ENCODE measurements around the gene SV2C.

The SV2C gene

DNA sequence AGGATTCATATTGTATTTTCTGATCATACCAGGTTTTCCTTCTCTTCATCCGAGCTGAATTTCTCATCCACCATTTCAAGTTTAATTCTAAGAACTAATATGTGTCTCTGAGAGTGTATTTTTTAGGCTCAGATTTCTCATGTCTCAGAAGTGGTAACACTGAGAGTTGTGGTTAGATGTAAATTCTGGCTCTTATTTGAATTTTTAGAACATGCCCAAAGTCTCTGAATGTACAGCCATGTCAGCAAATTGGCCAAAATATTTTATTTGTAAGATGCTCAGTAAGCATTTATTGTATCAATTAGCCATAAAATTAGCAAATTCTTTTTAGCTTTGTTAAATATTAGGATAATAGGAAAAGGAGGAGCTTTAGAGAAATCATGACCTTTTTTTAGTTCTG is 16.6 kb downstream of the SV2C start:
- no peaks in the 10 kb centered on the region for H3K27me3 ChIP-seq (ENCODE audit: control insufficient read depth in 2 of 2, insufficient read depth in 2 of 2, low read length in 2 of 2)
- H3K4me3 ChIP-seq (ENCODE audit: low read length in 2 of 2): no peak overlapping the region
- H3K27ac ChIP-seq (ENCODE audit: low read depth in 2 of 2, low read length in 2 of 2): no peak overlapping the region
- no peaks in the 10 kb centered on the region for H3K4me1 ChIP-seq (ENCODE audit: control insufficient read depth in 2 of 2, insufficient read depth in 2 of 2, low read length in 2 of 2)
- H3K36me3 ChIP-seq (ENCODE audit: control insufficient read depth in 2 of 2, insufficient read depth in 2 of 2, low read length in 2 of 2): no peaks in the 10 kb centered on the region
- no peaks in the 10 kb centered on the region for H3K9me3 ChIP-seq (ENCODE audit: control insufficient read depth in 2 of 2, low read length in 2 of 2)
- H3K9ac ChIP-seq (ENCODE audit: low read depth in 1 of 2, low read length in 2 of 2): no peak overlapping the region

DNA sequence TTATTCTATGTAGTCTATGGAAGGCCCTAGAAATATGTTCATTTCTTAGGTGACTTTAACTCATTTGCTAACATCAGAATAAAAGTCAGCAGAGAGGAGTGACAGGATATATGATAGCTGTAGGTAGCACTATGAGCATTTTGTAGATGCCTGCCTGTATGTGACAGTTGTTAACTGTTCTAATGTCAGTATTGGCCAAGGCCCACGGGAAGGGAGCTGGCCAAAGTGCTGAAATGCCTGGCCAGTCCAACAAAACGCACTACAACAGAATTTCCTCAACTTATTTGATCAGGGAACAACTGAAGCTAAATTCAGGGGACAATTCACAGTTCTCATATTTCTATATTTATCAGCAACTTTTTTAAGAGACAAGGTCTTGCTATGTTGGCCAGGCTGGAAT is 20.8 kb downstream of the SV2C start:
- H3K9ac ChIP-seq (ENCODE audit: low read depth in 1 of 2, low read length in 2 of 2): no peak overlapping the region

DNA sequence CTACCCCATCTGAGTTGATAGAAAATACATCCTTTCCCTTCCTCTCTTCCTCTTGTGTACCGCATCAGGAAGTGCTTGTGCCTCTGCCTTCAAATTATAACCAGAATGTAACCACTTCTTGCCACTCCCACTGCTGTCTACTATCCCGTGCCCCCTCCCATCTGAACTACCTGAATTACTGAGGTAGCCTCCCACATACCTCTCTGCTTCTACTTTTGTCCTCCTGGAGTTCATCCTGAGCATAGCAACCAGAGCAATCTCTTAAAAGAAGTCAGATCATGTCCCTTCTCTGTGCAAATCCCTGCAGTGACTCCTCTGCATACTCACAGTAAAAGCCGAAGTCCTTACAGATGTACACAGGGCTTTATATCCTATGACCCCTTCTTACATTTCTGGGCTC is 23.0 kb downstream of the SV2C start:
- Histone ChIP-seq H3K9ac (ENCODE audit: low read depth in 1 of 2, low read length in 2 of 2) (no peak overlapping the region), H3K27ac (ENCODE audit: low read depth in 2 of 2, low read length in 2 of 2) (no peak overlapping the region), H3K4me1 (ENCODE audit: control insufficient read depth in 2 of 2, insufficient read depth in 2 of 2, low read length in 2 of 2) (no peaks in the 10 kb centered on the region), H3K36me3 (ENCODE audit: control insufficient read depth in 2 of 2, insufficient read depth in 2 of 2, low read length in 2 of 2) (no peaks in the 10 kb centered on the region), H3K4me3 (ENCODE audit: low read length in 2 of 2) (no peak overlapping the region), H3K27me3 (ENCODE audit: control insufficient read depth in 2 of 2, insufficient read depth in 2 of 2, low read length in 2 of 2) (no peaks in the 10 kb centered on the region), H3K9me3 (ENCODE audit: control insufficient read depth in 2 of 2, low read length in 2 of 2) (no peaks in the 10 kb centered on the region)

More for the DNA sequence above, 20.8 kb downstream of the SV2C start:
- Histone ChIP-seq H3K36me3 (ENCODE audit: control insufficient read depth in 2 of 2, insufficient read depth in 2 of 2, low read length in 2 of 2) (no peaks in the 10 kb centered on the region), H3K27me3 (ENCODE audit: control insufficient read depth in 2 of 2, insufficient read depth in 2 of 2, low read length in 2 of 2) (no peaks in the 10 kb centered on the region), H3K4me1 (ENCODE audit: control insufficient read depth in 2 of 2, insufficient read depth in 2 of 2, low read length in 2 of 2) (no peaks in the 10 kb centered on the region), H3K27ac (ENCODE audit: low read depth in 2 of 2, low read length in 2 of 2) (no peak overlapping the region), H3K9me3 (ENCODE audit: control insufficient read depth in 2 of 2, low read length in 2 of 2) (no peaks in the 10 kb centered on the region), H3K4me3 (ENCODE audit: low read length in 2 of 2) (no peak overlapping the region)

DNA sequence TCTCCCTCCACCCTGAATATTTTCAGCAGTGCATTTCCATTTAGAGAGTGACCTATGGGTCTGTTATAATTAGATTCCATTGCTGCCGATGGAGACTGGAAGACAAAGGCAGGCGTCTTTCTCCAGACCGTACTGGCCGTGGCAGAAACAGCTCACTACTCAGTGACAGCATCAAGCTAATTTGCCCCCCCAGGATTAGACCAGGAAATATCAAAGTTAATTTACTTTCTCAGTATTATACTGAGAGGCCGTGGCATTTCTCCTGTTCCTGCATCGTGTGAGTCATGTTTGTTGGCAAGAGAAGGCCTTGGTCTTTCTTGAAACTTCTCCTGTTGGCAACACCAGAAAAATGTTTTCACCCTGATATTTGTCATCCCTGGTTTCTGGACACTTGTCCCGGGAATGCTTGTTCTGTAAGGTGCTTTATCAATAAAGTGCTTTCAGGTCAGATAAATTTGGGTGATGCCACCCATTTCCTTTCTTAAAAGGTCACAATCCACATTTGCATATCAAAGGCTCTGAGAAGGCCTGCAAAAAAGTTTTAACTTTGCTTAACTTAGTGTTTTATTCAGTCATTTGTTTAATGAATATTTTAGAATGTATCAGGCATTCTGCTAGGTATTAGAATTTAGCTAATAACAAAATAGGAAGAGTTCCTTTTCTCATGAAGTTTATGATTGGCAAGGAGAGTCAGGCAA is 28.4 kb downstream of the SV2C start:
- peaks cover 15 to 32% of the 10 kb centered on the region in 2 donors for H3K4me1 ChIP-seq (ENCODE audit: control insufficient read depth in 2 of 2, insufficient read depth in 2 of 2, low read length in 2 of 2)
- no peak overlapping the region for H3K9ac ChIP-seq (ENCODE audit: low read depth in 1 of 2, low read length in 2 of 2)
- no peaks in the 10 kb centered on the region for H3K27me3 ChIP-seq (ENCODE audit: control insufficient read depth in 2 of 2, insufficient read depth in 2 of 2, low read length in 2 of 2)
- H3K36me3 ChIP-seq (ENCODE audit: control insufficient read depth in 2 of 2, insufficient read depth in 2 of 2, low read length in 2 of 2): no peaks in the 10 kb centered on the region
- H3K9me3 ChIP-seq (ENCODE audit: control insufficient read depth in 2 of 2, low read length in 2 of 2): no peaks in the 10 kb centered on the region
- no peak overlapping the region for H3K4me3 ChIP-seq (ENCODE audit: low read length in 2 of 2)
- no peak overlapping the region for H3K27ac ChIP-seq (ENCODE audit: low read depth in 2 of 2, low read length in 2 of 2)

DNA sequence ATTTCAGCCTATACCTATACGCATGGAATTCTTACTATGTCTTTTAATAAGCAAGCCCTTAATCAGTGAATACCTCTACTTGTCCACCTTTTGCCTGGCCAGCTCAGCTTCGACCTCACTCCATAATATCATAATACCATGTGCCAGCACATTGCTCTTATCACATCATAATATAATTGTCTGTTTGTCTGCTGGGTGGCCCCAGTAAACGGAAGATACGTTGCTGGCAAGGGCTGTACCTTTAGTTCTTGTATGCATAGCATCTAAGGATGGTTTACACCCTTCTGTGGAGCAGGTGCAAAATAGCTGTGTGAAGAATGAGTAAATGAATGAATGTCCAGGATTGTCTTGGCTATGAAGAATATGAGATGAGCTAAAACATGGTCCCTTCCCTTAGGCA is 29.9 kb downstream of the SV2C start:
- Histone ChIP-seq H3K36me3 (ENCODE audit: control insufficient read depth in 2 of 2, insufficient read depth in 2 of 2, low read length in 2 of 2) (no peaks in the 10 kb centered on the region), H3K27me3 (ENCODE audit: control insufficient read depth in 2 of 2, insufficient read depth in 2 of 2, low read length in 2 of 2) (no peaks in the 10 kb centered on the region), H3K4me1 (ENCODE audit: control insufficient read depth in 2 of 2, insufficient read depth in 2 of 2, low read length in 2 of 2) (peaks cover 15 to 32% of the 10 kb centered on the region in 2 donors), H3K27ac (ENCODE audit: low read depth in 2 of 2, low read length in 2 of 2) (peak overlapping the region; percentile 66 to 74), H3K9ac (ENCODE audit: low read depth in 1 of 2, low read length in 2 of 2) (no peak overlapping the region), H3K9me3 (ENCODE audit: control insufficient read depth in 2 of 2, low read length in 2 of 2) (no peaks in the 10 kb centered on the region), H3K4me3 (ENCODE audit: low read length in 2 of 2) (no peak overlapping the region)

DNA sequence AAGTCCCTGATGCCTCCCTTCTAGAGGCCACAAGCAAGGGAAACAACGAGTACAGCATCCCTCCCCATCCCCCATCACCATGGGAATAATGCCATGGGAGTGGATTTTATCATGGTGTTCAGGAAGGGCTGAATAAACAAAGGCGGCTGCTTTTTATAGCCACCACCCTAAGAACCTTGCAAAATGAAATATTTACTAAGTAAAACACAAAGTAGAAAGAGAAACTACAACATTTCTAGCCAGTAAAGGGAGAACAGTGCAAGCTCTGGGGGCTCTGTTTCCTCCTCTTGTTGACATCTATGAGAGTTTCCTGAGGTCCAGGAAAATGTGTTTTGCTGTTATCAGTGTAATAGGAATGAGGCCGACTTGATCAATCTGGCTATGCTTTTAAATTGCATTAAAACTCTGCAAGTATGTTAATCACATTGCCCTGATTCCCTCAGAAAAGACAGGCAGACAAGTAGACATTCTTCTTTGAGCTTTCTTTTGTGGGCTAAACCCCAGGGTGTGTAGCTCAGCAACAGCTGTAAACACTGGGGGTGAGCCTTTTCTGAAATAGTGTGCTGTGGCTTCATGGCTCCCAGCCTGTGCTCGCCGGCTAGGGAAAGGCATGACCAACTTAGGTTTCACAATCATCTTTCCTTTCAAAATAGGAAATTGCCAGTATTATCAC is 31.1 kb downstream of the SV2C start:
- Histone ChIP-seq H3K27me3 (ENCODE audit: control insufficient read depth in 2 of 2, insufficient read depth in 2 of 2, low read length in 2 of 2) (no peaks in the 10 kb centered on the region), H3K4me3 (ENCODE audit: low read length in 2 of 2) (peak overlapping the region; percentile 53 to 66), H3K27ac (ENCODE audit: low read depth in 2 of 2, low read length in 2 of 2) (peak overlapping the region; percentile 74 to 85), H3K9ac (ENCODE audit: low read depth in 1 of 2, low read length in 2 of 2) (peak overlapping the region in 1 of 2 donors; percentile 40), H3K36me3 (ENCODE audit: control insufficient read depth in 2 of 2, insufficient read depth in 2 of 2, low read length in 2 of 2) (no peaks in the 10 kb centered on the region), H3K4me1 (ENCODE audit: control insufficient read depth in 2 of 2, insufficient read depth in 2 of 2, low read length in 2 of 2) (peaks cover 15 to 32% of the 10 kb centered on the region in 2 donors), H3K9me3 (ENCODE audit: control insufficient read depth in 2 of 2, low read length in 2 of 2) (no peaks in the 10 kb centered on the region)

DNA sequence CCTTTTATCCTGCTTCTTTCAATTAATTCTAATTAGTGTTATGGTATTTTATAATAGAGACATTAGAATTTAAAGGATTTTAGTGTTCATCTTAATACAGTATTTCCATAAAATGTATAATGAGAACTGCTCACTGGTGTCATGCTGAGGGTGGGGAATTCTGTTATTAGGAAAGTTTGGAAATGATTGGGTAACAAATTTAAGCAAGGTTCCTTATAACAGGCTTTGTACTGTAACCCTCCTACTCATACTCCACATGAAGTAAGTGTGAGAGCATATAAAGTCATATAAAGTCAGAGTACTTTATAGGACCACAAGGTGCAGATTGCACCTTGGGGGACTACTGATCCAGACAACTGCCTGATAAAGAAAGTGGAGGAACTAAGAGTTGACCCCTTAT is 42.2 kb downstream of the SV2C start:
- Histone ChIP-seq H3K9me3 (ENCODE audit: control insufficient read depth in 2 of 2, low read length in 2 of 2) (no peaks in the 10 kb centered on the region), H3K9ac (ENCODE audit: low read depth in 1 of 2, low read length in 2 of 2) (no peak overlapping the region), H3K4me1 (ENCODE audit: control insufficient read depth in 2 of 2, insufficient read depth in 2 of 2, low read length in 2 of 2) (no peaks in the 10 kb centered on the region), H3K27me3 (ENCODE audit: control insufficient read depth in 2 of 2, insufficient read depth in 2 of 2, low read length in 2 of 2) (no peaks in the 10 kb centered on the region), H3K4me3 (ENCODE audit: low read length in 2 of 2) (no peak overlapping the region), H3K36me3 (ENCODE audit: control insufficient read depth in 2 of 2, insufficient read depth in 2 of 2, low read length in 2 of 2) (no peaks in the 10 kb centered on the region), H3K27ac (ENCODE audit: low read depth in 2 of 2, low read length in 2 of 2) (no peak overlapping the region)

DNA sequence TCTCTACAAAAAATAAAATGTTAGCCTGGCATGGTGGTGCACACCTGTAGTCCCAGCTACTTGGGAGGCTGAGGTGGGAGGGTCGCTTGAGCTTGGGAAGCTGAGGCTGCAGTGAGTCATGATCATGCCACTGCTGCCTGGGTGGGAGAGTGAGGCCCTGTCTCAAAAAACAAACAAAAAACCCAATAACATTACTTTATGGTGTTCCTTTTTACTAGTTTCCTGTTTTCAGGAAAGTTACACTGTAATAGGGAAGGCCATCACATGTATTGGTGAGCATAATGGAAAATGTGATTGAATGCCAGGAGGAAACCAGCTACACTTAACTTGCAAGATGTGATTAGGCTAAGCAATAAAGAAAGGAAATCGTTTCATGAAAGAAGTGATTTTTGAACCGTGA is 42.7 kb downstream of the SV2C start:
- no peak overlapping the region for H3K4me3 ChIP-seq (ENCODE audit: low read length in 2 of 2)
- H3K36me3 ChIP-seq (ENCODE audit: control insufficient read depth in 2 of 2, insufficient read depth in 2 of 2, low read length in 2 of 2): no peaks in the 10 kb centered on the region
- H3K27me3 ChIP-seq (ENCODE audit: control insufficient read depth in 2 of 2, insufficient read depth in 2 of 2, low read length in 2 of 2): no peaks in the 10 kb centered on the region
- H3K9me3 ChIP-seq (ENCODE audit: control insufficient read depth in 2 of 2, low read length in 2 of 2): no peaks in the 10 kb centered on the region
- H3K4me1 ChIP-seq (ENCODE audit: control insufficient read depth in 2 of 2, insufficient read depth in 2 of 2, low read length in 2 of 2): no peaks in the 10 kb centered on the region
- H3K27ac ChIP-seq (ENCODE audit: low read depth in 2 of 2, low read length in 2 of 2): no peak overlapping the region
- no peak overlapping the region for H3K9ac ChIP-seq (ENCODE audit: low read depth in 1 of 2, low read length in 2 of 2)

DNA sequence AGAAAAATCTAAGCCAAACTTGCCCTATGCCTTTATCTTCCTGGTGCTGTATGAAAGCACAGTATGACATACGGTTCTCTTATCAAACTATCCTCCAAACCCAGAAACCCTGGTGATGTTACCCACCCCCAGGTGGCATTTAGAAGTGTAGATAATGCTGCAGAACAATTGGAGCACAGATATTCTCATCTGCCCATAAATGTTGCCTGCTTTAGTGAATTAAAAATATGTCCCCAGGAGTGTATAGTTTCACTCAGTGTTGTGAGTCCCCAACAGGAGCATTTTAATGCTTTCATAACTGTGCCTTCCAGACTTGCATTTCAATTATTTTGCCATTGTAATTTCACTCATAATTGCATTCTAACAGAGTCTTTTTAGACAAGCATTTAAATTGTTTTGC is 50.8 kb downstream of the SV2C start:
- Histone ChIP-seq H3K36me3 (ENCODE audit: control insufficient read depth in 2 of 2, insufficient read depth in 2 of 2, low read length in 2 of 2) (no peaks in the 10 kb centered on the region), H3K4me3 (ENCODE audit: low read length in 2 of 2) (no peak overlapping the region), H3K27ac (ENCODE audit: low read depth in 2 of 2, low read length in 2 of 2) (no peak overlapping the region), H3K4me1 (ENCODE audit: control insufficient read depth in 2 of 2, insufficient read depth in 2 of 2, low read length in 2 of 2) (no peaks in the 10 kb centered on the region), H3K9ac (ENCODE audit: low read depth in 1 of 2, low read length in 2 of 2) (no peak overlapping the region), H3K9me3 (ENCODE audit: control insufficient read depth in 2 of 2, low read length in 2 of 2) (no peaks in the 10 kb centered on the region), H3K27me3 (ENCODE audit: control insufficient read depth in 2 of 2, insufficient read depth in 2 of 2, low read length in 2 of 2) (no peaks in the 10 kb centered on the region)

DNA sequence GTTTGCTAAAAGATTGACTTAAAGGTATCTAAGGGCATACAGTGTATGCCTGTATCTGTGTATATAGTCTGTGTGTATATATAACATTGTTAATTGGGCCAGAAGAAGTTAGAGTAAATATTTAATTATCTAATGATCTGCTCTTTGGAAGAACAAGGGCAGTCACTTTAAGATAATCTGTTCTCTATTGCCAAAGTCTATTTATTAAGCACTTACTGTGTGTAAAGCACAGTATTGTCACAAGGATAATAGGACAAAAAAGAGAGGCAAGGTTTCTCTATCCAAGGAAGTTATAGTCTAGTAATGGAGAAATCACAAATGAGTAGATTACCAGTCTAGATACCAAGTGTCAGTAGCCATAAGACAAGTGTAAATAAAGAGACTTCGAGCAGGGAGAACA is 51.5 kb downstream of the SV2C start:
- Histone ChIP-seq H3K4me3 (ENCODE audit: low read length in 2 of 2) (no peak overlapping the region), H3K9ac (ENCODE audit: low read depth in 1 of 2, low read length in 2 of 2) (no peak overlapping the region), H3K36me3 (ENCODE audit: control insufficient read depth in 2 of 2, insufficient read depth in 2 of 2, low read length in 2 of 2) (no peaks in the 10 kb centered on the region), H3K9me3 (ENCODE audit: control insufficient read depth in 2 of 2, low read length in 2 of 2) (no peaks in the 10 kb centered on the region), H3K27ac (ENCODE audit: low read depth in 2 of 2, low read length in 2 of 2) (no peak overlapping the region), H3K4me1 (ENCODE audit: control insufficient read depth in 2 of 2, insufficient read depth in 2 of 2, low read length in 2 of 2) (no peaks in the 10 kb centered on the region), H3K27me3 (ENCODE audit: control insufficient read depth in 2 of 2, insufficient read depth in 2 of 2, low read length in 2 of 2) (no peaks in the 10 kb centered on the region)
